Esophagus muscularis mucosa (tissue), 4 donors: ENCODE data around the gene CORO7. TPM values are rescaled to one million over a fixed set of nuclear protein-coding genes. Genes with fewer than 3 reads are reported as not detected.
A peak's percentile ranks its signal among the peaks of the same experiment; 100 is the strongest.

Source experiments
- DNase-seq: peaks from one replicate; pipeline ENCODE4 v3.0.0-alpha.2; 2017; ENCODE audit errors: extremely low spot score
- H3K27ac ChIP-seq, 4 donors: fragments of 200-600 bp; sonication (generic); replicated peaks in 1 of 4; 1 replicate in 3 of 4; 2 replicates in 1 of 4; pipeline ENCODE4 v1.5.1; 2016 to 2019; ENCODE audit warnings: mild to moderate bottlenecking in 1 of 4
- H3K27me3 ChIP-seq, 4 donors: fragments of 200-600 bp; sonication (generic); one replicate each; pipeline versions ENCODE4 v1.5.1 to v1.6.0; 2016 to 2019
- H3K36me3 ChIP-seq, 4 donors: fragments of 200-600 bp; sonication (generic); one replicate each; pipeline ENCODE4 v1.5.1; 2016 to 2019
- H3K4me1 ChIP-seq, 4 donors: fragments of 200-600 bp; sonication (generic); one replicate each; pipeline ENCODE4 v1.5.1; 2016 to 2019
- H3K4me3 ChIP-seq, 4 donors: fragments of 200-600 bp; sonication (generic); 1 replicate in 2 of 4; 2 replicates in 2 of 4; pipeline ENCODE4 v1.5.1; 2016 to 2019; ENCODE audit warnings: mild to moderate bottlenecking in 4 of 4, moderate library complexity in 1 of 4
- H3K9me3 ChIP-seq, 4 donors: fragments of 200-600 bp; sonication (generic); 1 replicate in 3 of 4; 2 replicates in 1 of 4; pipeline ENCODE4 v1.5.1; 2016 to 2019
- CTCF ChIP-seq, 3 experiments: fragments of 200-600 bp in 2 of 3; fragments of 450-650 bp in 1 of 3; sonication (generic) in 2 of 3; IDR thresholded peaks; one replicate each; pipeline ENCODE4 v1.5.1; 2017 to 2019; ENCODE audit warnings: antibody characterized with exemption in 3 of 3, mild to moderate bottlenecking in 2 of 3, moderate library complexity in 1 of 3
- EP300 ChIP-seq: sonication (generic); formaldehyde crosslinking; IDR thresholded peaks from one replicate; pipeline ENCODE4 v1.6.1; 2017; ENCODE audit warnings: antibody characterized with exemption
- POLR2A ChIP-seq: fragments of 450-650 bp; IDR thresholded peaks from one replicate; pipeline ENCODE4 v1.6.1; 2017; ENCODE audit warnings: antibody characterized with exemption, moderate library complexity, mild to moderate bottlenecking, low read depth
- POLR2AphosphoS5 ChIP-seq, 2 donors: sonication (generic); formaldehyde crosslinking; IDR thresholded peaks; one replicate each; pipeline ENCODE4 v1.6.1; 2017; ENCODE audit warnings: antibody characterized with exemption in 2 of 2
- WGBS: methylation state at CpG from one replicate; pipeline ENCODE4 v1.1.5; 2018; 5-methylcytosine and 5-hydroxymethylcytosine counted together
- intact Hi-C: fragments of 100-400 bp; cut with DNase I; formaldehyde crosslinking; loops from one replicate; pipeline ENCODE4 v1.15.1; 2023
- total RNA-seq, 4 donors: library from RNA; depleted of rRNA; stranded (reverse); fragments of >200 nt; gene quantifications; one replicate each; pipeline versions ENCODE4 v1.1.0 to v1.2.1, GENCODE V29; 2016

The CORO7 gene
- total RNA-seq, 4 donors from 2014 or later = 11.6 to 24.6 (median 21.3) TPM

- H3K36me3 ChIP-seq = peaks cover 19 to 79% (median 58%) of the 10 kb centered on the region in 4 donors
- H3K27ac ChIP-seq = no peak overlapping the region
- DNase-seq = no peak
- intact Hi-C loops = loop anchor here (1.0 kb wide), 1 partner anchor 42 kb away; no protein-coding TSS in a partner anchor
- no peaks in the 10 kb centered on the region for H3K27me3 ChIP-seq
- no peak overlapping the region for H3K4me3 ChIP-seq
- 40% methylated on average over 19 of the region's 19 CpGs for WGBS
- H3K9me3 ChIP-seq = no peaks in the 10 kb centered on the region
- H3K4me1 ChIP-seq = peaks cover 0 to 7% (median 3%) of the 10 kb centered on the region in 4 donors
- TF ChIP-seq CTCF (IDR thresholded peaks at IDR 0.05) (peak; percentile 97 to 99 (median 97)), POLR2A (no peak), EP300 (no peak), POLR2AphosphoS5 (IDR thresholded peaks at IDR 0.05) (peak in 1 of 2 donors; percentile 27)
These were observed 57.4 kb downstream of the CORO7 start for GRCh38 chr16:4358831-4359561.

- Histone ChIP-seq H3K9me3 (no peaks in the 10 kb centered on the region), H3K4me1 (peaks cover 0 to 7% (median 3%) of the 10 kb centered on the region in 4 donors), H3K27ac (no peak overlapping the region), H3K36me3 (peaks cover 16 to 71% (median 52%) of the 10 kb centered on the region in 4 donors), H3K27me3 (no peaks in the 10 kb centered on the region), H3K4me3 (no peak overlapping the region)
- no peak for DNase-seq
- intact Hi-C loops = no loop called here
- WGBS = 92% methylated on average over 15 of the region's 19 CpGs
- TF ChIP-seq EP300 (no peak), POLR2AphosphoS5 (IDR thresholded peaks at IDR 0.05) (no peak), POLR2A (no peak), CTCF (IDR thresholded peaks at IDR 0.05) (no peak)
These were observed 58.2 kb downstream of the CORO7 start for GRCh38 chr16:4358236-4358635.

DNA sequence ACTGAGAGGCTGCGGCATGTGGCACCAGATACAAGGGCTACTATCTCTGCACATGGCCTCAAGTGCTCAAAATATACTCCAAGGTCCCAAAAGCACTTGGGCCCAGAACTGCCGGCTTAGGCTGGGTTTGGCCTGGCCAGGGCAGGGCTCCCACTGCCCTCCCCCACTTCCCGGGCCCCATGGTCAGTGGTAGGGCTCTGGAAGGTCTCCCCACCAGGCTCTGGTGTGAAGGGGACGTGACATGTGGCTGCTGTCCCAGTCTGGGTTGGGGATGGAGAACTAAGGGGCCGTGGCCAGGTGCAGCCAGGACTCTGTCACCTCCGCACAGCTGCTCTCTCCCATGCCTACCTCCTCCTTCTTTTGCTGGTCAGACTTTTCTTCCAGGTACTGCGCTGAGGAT is 59.6 kb downstream of the CORO7 start:
- Histone ChIP-seq H3K9me3 (no peaks in the 10 kb centered on the region), H3K4me3 (no peak overlapping the region), H3K27ac (no peak overlapping the region), H3K36me3 (peaks cover 9 to 57% (median 38%) of the 10 kb centered on the region in 4 donors), H3K4me1 (peaks cover 0 to 10% (median 4%) of the 10 kb centered on the region in 4 donors), H3K27me3 (no peaks in the 10 kb centered on the region)
- WGBS = 90% methylated on average over 4 of the region's 7 CpGs
- intact Hi-C loops = no loop called here
- TF ChIP-seq EP300 (no peak), POLR2AphosphoS5 (IDR thresholded peaks at IDR 0.05) (no peak), CTCF (IDR thresholded peaks at IDR 0.05) (no peak), POLR2A (no peak)
- DNase-seq = no peak

DNA sequence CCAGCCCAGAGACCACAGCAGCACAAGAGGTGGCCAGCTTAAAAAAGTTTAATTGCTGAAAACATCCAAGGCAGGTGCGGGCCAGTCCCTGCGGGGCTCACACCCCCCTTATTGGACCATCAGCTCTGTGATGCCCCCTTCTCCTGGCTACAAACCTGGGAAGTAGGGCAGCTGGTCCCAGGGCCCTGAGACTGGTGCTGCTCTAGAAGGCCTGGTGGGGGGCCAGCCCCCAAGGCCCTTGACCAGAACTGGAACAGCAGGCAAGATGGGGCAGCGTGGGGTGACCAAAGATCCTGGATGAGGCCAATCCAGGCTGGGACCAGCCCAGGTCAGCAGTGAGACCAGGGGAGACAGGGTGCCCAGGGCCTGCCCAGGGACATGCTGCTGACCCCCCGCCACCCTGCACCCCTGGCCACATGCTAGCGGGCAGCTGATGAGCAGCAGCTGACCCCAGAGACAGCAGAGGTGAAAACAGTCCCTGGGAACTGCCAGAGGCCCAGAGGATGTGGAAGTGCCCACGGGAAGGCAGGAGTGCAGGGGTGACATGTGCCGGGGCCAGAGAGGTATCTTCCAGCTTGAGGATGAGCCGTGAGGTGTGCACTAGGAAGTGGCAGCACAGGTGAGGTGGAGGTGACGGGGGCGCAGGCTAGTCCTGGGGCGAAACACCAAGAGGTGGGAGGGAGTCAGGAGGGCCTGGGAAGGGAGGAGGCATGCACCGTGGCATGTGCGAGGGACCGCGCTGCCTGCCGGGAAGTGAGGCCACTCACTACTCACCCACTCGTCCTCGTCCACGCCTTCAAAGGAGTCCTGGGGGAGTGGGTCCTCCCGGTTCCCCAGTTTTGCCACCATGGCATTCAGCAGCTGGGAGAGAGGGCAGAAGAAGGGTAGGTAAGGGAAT is 61.6 kb downstream of the CORO7 start:
- Histone ChIP-seq H3K27me3 (no peaks in the 10 kb centered on the region), H3K4me1 (peaks cover 8 to 25% (median 21%) of the 10 kb centered on the region in 4 donors), H3K27ac (no peak overlapping the region), H3K9me3 (no peaks in the 10 kb centered on the region), H3K4me3 (no peak overlapping the region), H3K36me3 (peaks cover 9 to 38% (median 22%) of the 10 kb centered on the region in 4 donors)
- no peak for TF ChIP-seq EP300
- TF ChIP-seq POLR2A = no peak
- no peak for TF ChIP-seq POLR2AphosphoS5 (IDR thresholded peaks at IDR 0.05)
- TF ChIP-seq CTCF (IDR thresholded peaks at IDR 0.05) = no peak
- intact Hi-C loops = no loop called here
- no peak for DNase-seq
- 97% methylated on average over 20 of the region's 20 CpGs for WGBS
